RWPE2 (cell line): ENCODE data around the gene TMEM178B.
"Not testable (repeated sequence)": the region's sequence is repeated elsewhere in the genome, so short reads cannot be mapped to it uniquely, and the experiment has no call there.

Source experiments
- ATAC-seq: fragments of 200-7000 bp; cut with Tn5 transposase; 3 replicates; pipeline ENCODE4 v1.9.1; 2021; ENCODE audit warnings: low read depth
- DNase-seq: peaks from one replicate; pipeline ENCODE4 v3.0.0-alpha.2; 2020; ENCODE audit warnings: low spot score
- H3K27ac ChIP-seq: fragments of 450-650 bp; 2 replicates; pipeline ENCODE4 v1.5.1; 2017; ENCODE audit warnings: mild to moderate bottlenecking; ENCODE audit not compliant: poor library complexity, severe bottlenecking
- H3K27me3 ChIP-seq: fragments of 250-450 bp; sonication (Bioruptor Pico); 2 replicates; pipeline ENCODE4 v1.5.1; 2021; ENCODE audit warnings: mild to moderate bottlenecking, moderate library complexity; ENCODE audit not compliant: insufficient read depth, poor library complexity, severe bottlenecking
- H3K36me3 ChIP-seq: fragments of 250-450 bp; sonication (Bioruptor Pico); 2 replicates; pipeline ENCODE4 v1.5.1; 2020; ENCODE audit warnings: low read depth, mild to moderate bottlenecking, moderate library complexity
- H3K4me1 ChIP-seq: fragments of 250-450 bp; sonication (Bioruptor Pico); 2 replicates; pipeline ENCODE4 v1.5.1; 2021; ENCODE audit warnings: mild to moderate bottlenecking, moderate library complexity; ENCODE audit not compliant: insufficient read depth, poor library complexity, severe bottlenecking
- H3K4me3 ChIP-seq: fragments of 250-450 bp; sonication (Bioruptor Pico); 2 replicates; pipeline ENCODE4 v1.5.1; 2021; ENCODE audit warnings: mild to moderate bottlenecking, moderate library complexity; ENCODE audit not compliant: severe bottlenecking
- H3K9me3 ChIP-seq: fragments of 250-450 bp; sonication (Bioruptor Pico); 2 replicates; pipeline ENCODE4 v1.5.1; 2021; ENCODE audit warnings: mild to moderate bottlenecking, moderate library complexity; ENCODE audit not compliant: severe bottlenecking
- CTCF ChIP-seq: fragments of 450-650 bp; IDR thresholded peaks from one replicate; pipeline ENCODE4 v1.5.1; 2017; ENCODE audit warnings: mild to moderate bottlenecking, moderate library complexity; ENCODE audit not compliant: poor library complexity, severe bottlenecking

Gene TMEM178B

DNA sequence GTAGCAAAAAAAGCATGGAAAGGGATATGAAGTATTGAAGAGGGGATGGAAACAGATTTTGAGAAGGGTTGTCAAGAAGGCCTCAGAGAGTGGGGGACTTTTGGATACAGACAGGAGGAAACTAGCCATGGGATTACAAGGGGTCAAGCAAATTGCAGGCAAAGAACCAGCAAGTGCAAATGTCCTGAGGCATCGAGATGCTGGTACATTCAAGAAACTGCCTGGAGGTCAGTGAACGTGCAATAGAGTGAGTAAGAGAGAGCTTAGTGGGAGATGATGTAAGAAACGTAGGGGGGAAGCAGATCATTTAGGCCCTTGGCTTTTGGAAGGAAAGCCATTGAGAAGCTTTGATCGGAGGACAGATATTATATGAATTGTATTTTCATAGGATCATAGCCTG lies 250.0 kb downstream of the TMEM178B start:
- H3K36me3 ChIP-seq: no peaks in the 10 kb centered on the region
- H3K4me1 ChIP-seq: no peaks in the 10 kb centered on the region
- H3K27ac ChIP-seq: no peak overlapping the region
- no peak for TF ChIP-seq CTCF
- no peaks in the 10 kb centered on the region for H3K27me3 ChIP-seq
- no peaks in the 10 kb centered on the region for H3K9me3 ChIP-seq
- DNase-seq (no peak), ATAC-seq (no peak)
- no peak overlapping the region for H3K4me3 ChIP-seq

DNA sequence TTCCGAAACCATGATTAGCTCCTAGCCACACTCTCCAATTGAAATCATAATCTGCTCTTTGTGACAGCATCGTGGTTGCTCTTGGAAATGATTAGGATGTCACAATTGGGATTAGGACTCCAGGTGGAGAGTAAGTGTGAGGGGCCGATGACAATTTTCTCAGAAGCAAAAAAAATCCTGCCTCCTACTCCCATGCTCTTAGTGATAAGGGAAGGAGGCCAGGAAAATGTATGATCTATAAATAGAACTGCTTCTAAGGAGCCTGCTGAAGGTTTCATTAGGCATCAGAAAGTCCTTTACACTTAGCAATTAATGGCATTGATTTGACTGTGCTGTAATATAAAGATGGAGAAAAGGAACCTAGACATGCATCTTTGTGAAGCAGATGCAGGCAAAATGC lies 251.0 kb downstream of the TMEM178B start:
- H3K27ac ChIP-seq: no peak overlapping the region
- no peaks in the 10 kb centered on the region for H3K27me3 ChIP-seq
- no peak overlapping the region for H3K4me3 ChIP-seq
- no peaks in the 10 kb centered on the region for H3K9me3 ChIP-seq
- no peak for DNase-seq
- no peaks in the 10 kb centered on the region for H3K4me1 ChIP-seq
- no peaks in the 10 kb centered on the region for H3K36me3 ChIP-seq
- no peak for TF ChIP-seq CTCF
- ATAC-seq: no peak

DNA sequence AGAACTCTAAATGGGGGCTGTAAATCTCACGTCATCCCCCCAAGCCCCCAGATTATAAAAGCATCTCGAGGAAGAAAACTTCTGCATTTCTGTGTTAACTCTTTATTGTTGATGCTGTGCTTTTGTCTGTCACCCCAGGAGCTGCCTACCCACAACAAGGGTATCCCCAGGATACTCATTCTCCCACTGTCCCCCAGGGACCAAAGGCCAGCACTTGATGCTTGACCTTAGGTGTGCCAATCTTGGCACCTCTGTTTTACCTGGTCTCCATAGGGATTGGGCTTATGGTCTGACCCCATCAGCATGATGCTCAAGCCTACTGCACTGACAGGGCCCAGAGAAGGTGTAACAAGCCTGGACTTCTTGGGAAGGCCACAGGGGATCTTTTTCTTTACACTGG lies 251.4 kb downstream of the TMEM178B start:
- no peaks in the 10 kb centered on the region for H3K9me3 ChIP-seq
- no peak overlapping the region for H3K4me3 ChIP-seq
- no peaks in the 10 kb centered on the region for H3K4me1 ChIP-seq
- DNase-seq (no peak), ATAC-seq (no peak)
- TF ChIP-seq CTCF: no peak
- H3K27ac ChIP-seq: no peak overlapping the region
- no peaks in the 10 kb centered on the region for H3K27me3 ChIP-seq
- no peaks in the 10 kb centered on the region for H3K36me3 ChIP-seq

DNA sequence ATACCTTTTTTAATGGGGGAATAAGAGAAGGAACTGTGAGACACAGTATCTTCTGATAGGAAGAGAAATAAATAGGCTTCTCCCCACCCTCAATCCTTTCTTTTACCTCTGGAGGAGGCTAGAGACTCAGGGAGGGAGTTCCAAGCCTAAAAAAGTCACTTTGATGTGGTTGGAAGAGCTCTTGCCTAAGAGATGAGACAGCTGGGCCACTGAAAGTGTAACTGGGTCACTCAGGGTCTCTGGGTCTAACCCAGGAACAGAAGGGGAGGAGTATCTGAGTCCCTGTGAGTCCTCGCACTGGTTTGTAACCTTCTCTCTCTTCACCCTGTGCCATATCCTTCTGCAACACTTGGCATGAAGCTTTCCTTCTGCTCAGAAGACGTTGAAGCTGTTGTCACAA lies 254.4 kb downstream of the TMEM178B start:
- Histone ChIP-seq H3K9me3 (no peaks in the 10 kb centered on the region), H3K36me3 (no peaks in the 10 kb centered on the region), H3K27me3 (no peaks in the 10 kb centered on the region), H3K4me1 (no peaks in the 10 kb centered on the region), H3K4me3 (no peak overlapping the region), H3K27ac (no peak overlapping the region)
- DNase-seq (no peak), ATAC-seq (no peak)
- TF ChIP-seq CTCF: no peak

GRCh38 chr7:141330285-141330684 lies 256.4 kb downstream of the TMEM178B start:
- DNase-seq, H3K27me3 ChIP-seq, ATAC-seq, H3K9me3 ChIP-seq, H3K27ac ChIP-seq, H3K4me3 ChIP-seq, H3K4me1 ChIP-seq, H3K36me3 ChIP-seq: not testable (repeated sequence)
